AG09319 (cell line): ENCODE results near the gene EPHB1.

ENCODE experiments used
- DNase-seq: peaks from one replicate; pipeline ENCODE4 v3.0.0-alpha.2; 2010; ENCODE audit warnings: low read depth; ENCODE audit errors: extremely low read depth
- TF ChIP-seq, protein P1 (sequence below): IDR thresholded peaks from 2 replicates; pipeline ENCODE4 v1.5.1; 2011; ENCODE audit warnings: low read depth, mild to moderate bottlenecking, inconsistent platforms, low read length, moderate library complexity

Gene EPHB1

DNA sequence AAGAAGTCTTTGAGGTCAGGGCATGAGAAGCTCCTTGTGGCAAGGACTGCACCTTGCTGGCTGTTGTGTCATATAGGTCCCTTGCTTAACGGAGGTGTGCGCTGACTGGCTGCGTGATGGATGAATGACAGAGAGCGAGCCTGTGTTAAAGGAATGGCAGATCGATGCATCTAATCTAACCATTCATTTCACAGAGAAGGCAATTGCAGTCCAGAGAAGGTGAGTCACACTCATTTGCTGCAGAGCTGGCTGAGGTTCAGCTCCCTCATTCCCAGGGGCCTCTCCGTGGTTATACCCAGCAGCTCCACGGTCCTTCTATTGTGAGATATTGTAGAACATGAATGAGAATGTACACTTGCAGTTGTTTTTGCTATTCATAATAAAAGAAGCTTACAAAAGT is 289.3 kb downstream of the EPHB1 start:
- TF ChIP-seq, protein P1, sequence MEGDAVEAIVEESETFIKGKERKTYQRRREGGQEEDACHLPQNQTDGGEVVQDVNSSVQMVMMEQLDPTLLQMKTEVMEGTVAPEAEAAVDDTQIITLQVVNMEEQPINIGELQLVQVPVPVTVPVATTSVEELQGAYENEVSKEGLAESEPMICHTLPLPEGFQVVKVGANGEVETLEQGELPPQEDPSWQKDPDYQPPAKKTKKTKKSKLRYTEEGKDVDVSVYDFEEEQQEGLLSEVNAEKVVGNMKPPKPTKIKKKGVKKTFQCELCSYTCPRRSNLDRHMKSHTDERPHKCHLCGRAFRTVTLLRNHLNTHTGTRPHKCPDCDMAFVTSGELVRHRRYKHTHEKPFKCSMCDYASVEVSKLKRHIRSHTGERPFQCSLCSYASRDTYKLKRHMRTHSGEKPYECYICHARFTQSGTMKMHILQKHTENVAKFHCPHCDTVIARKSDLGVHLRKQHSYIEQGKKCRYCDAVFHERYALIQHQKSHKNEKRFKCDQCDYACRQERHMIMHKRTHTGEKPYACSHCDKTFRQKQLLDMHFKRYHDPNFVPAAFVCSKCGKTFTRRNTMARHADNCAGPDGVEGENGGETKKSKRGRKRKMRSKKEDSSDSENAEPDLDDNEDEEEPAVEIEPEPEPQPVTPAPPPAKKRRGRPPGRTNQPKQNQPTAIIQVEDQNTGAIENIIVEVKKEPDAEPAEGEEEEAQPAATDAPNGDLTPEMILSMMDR: no peak
- no peak for DNase-seq

DNA sequence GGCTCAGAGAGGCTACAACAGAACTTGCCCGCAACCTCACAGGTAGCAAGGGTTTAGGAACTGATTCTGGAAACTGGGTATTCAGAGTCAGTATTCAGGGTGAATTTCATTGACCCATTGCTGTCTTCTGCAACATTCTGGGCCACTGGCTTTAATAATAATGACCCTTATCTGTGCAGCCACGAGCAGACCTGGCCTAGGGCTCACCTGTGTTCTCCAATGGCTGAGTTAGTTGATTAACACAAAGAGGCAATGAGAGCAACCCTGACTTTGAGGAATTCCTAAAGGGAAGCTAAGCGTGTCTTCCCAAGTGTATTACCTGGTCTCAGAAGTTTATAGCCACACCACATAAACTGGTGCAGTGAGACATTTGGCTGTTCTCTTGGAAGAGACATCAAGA is 289.9 kb downstream of the EPHB1 start:
- no peak for DNase-seq
- TF ChIP-seq, protein P1: no peak

DNA sequence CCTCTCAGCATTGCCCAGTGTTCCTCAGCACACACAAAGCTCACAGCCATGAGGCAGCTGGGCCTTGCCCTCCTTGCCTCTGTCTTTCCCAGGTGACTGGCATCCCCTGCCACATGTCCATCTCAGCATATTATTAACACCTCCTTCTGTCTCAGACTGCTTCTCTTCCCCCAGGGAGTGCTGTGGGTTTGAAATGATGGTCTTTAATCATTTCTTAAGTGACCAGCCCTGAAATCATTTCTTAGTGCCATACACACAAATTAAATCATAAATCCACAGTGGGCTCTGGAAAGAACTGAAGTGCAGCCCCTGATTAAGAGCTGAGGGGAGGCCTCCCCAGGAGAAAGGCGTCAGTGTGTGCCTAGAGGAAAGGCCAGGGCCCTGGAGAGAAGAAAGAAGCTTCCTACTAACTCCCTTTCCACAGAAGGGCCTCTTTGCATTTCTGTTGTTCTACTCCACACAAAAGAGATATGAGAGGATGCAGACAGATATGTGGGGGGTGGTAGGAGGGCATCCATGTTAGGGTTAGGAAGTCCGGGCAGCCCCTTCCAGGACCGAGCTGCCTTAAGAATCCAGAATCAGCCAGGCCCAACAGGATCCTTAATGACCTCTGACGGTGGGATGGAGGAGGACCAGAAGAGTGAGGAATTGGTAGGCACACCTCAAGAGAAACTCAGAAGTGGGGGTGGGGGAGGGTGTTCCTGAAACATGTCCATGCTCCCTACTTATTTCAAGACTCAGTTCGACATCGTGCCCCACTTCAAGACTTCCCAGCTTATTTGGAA is 290.8 kb downstream of the EPHB1 start:
- TF ChIP-seq, protein P1: no peak
- no peak for DNase-seq

DNA sequence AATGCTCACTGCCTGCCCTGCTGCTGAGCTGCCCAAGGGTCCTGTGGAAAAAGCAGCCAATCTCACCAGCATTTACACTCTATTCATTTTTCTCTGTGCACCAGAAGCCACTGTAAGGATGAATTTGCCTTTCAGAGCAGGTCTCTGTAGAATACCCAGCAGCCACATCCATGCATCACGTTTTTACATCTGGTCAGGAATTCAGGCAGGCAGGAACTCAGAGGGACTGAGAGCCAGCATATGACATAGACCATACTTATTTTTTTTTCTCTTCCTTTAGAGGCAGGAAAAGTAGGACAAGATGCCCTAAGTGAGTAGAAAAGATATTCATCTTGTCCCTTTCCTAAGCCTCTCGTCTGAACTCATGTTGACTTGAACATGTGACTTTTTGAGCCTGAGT is 292.7 kb downstream of the EPHB1 start:
- DNase-seq: no peak
- TF ChIP-seq, protein P1: no peak

DNA sequence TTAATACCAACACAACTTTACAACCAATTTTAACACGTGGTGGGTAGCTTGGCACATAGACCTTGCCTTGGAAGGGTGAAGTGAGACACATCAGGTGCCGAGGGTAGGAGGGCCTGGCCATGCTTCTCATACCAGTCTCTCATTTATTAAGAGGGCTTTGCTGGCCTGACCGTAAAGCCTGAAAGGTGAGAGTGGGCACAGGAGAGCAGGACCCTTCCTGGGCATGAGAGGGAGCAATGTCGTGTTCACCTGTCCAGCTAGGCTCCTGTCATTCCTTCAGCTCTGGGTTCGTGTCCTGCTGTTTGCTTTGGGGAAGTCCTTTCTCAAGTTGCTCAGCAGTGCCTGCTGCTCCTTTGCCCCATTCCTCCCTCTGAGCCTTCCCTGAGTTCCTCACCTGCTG is 294.4 kb downstream of the EPHB1 start:
- TF ChIP-seq, protein P1: no peak
- DNase-seq: no peak

DNA sequence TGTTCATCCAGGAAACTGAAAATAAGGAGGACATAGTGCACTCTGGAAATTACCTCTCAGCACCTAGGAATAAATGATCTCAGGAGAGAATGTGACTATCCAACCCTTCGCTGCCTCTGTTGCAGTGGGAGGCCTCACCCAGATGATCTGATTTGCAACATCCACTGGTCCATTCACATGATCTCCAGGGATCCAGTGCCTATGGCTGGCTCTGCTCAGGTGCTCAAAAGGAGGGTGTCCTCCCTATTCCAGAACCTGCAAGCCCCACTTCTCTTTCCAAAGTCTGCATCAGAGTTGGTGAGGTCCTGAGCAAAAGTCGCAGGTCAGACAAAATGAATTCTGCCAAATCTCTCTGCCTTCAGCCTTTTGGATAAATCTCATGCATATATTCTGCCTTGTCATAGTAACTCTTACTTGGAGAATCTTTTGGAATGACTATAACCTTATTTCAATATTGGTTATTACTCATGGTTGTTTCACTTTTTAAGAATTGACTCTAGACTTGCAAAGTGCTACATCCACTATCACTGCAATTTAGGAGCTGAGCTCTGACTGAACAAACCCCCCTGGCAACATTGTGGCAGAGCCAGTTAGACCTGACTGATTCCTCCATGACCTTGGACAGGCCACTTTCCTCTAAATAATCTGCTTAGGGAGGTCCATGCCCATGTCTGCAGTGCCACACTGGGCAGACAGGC is 295.1 kb downstream of the EPHB1 start:
- DNase-seq: no peak
- TF ChIP-seq, protein P1: no peak

DNA sequence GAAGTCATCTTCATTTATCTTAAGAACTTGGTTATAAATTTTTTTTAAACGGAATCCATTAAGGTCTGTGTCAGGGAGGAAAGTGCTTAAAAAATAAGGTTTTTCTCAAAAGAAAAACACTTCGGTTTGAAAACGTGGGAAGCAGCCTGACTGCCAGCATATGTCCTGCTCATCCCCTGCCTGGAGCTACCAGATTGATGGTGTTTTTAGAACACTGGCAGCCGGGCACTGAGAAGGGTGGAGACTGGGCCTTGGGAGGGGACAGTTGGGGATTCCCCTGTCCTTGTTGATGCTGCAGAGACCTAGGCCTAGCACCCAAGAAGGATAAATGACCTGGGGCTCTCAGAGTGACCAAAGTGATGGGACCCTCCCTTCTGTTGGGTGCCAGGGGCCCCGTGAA is 296.9 kb downstream of the EPHB1 start:
- no peak for DNase-seq
- TF ChIP-seq, protein P1: no peak
